Thyroid gland (tissue), 4 donors: ENCODE data around the gene ZBTB18.

Experiments used
- CTCF ChIP-seq, 6 experiments: fragments of 200-600 bp in 3 of 6; fragments of 450-650 bp in 3 of 6; sonication (generic) in 3 of 6; IDR thresholded peaks; one replicate each; pipeline ENCODE4 v1.5.1; 2016 to 2019; ENCODE audit warnings: antibody characterized with exemption in 6 of 6, mild to moderate bottlenecking in 2 of 6, inconsistent platforms in 1 of 6, moderate library complexity in 1 of 6
- POLR2A ChIP-seq, 2 donors: fragments of 450-650 bp; IDR thresholded peaks; one replicate each; pipeline ENCODE4 v1.6.1; 2017; ENCODE audit warnings: antibody characterized with exemption in 2 of 2, mild to moderate bottlenecking in 2 of 2, moderate library complexity in 1 of 2

GRCh38 chr1:244065960-244066388, 14.9 kb downstream of the ZBTB18 start:
- TF ChIP-seq CTCF (IDR thresholded peaks at IDR 0.05) (no peak), POLR2A (IDR thresholded peaks at IDR 0.05) (no peak)
